A549 (cell line): Measurements from ENCODE around the gene ERN2.

Source experiments
- CBX8 ChIP-seq: fragments of 200-600 bp; sonication (generic); IDR thresholded peaks from 2 replicates; pipeline ENCODE4 v1.6.1; 2016
- CHD2 ChIP-seq: fragments of 150-350 bp; IDR thresholded peaks from 2 replicates; pipeline ENCODE4 v1.6.1; 2014; ENCODE audit warnings: low read length; ENCODE audit not compliant: partially characterized antibody
- NR3C1 ChIP-seq: fragments of >200 bp; sonication (Bioruptor Twin); formaldehyde crosslinking; IDR thresholded peaks from 3 replicates; pipeline ENCODE4 v1.6.1; 2017
- POLR2A ChIP-seq: IDR thresholded peaks from 2 replicates; pipeline ENCODE4 v1.6.1; 2012; ENCODE audit warnings: mild to moderate bottlenecking, low read length
- TFCP2L1 ChIP-seq: fragments of 250-450 bp; sonication (Bioruptor Pico); IDR thresholded peaks from 2 replicates; pipeline ENCODE4 v1.5.0; 2021; ENCODE audit warnings: mild to moderate bottlenecking
- TF ChIP-seq, protein P1 (sequence below): fragments of >200 bp; sonication (Bioruptor Twin); formaldehyde crosslinking; IDR thresholded peaks from 3 replicates; pipeline ENCODE4 v1.5.1; 2016

DNA sequence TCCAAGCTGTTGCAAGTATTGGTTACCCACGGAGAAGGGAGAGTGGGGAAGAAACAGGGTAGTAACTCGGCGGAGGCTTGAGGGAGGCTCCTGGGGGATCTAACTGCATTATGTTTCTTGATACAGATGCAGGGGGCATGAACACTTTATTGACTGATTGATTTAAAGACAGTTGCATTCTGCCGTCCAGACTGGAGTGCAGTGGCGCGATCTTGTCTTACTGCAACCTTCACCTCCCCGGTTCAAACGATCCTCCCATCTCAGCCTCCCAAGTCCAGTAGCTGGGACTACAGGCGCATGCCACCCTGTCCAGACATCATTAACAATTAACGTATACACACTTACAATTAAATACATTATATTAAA is 15.1 kb upstream of the ERN2 start:
- TF ChIP-seq, protein P1, sequence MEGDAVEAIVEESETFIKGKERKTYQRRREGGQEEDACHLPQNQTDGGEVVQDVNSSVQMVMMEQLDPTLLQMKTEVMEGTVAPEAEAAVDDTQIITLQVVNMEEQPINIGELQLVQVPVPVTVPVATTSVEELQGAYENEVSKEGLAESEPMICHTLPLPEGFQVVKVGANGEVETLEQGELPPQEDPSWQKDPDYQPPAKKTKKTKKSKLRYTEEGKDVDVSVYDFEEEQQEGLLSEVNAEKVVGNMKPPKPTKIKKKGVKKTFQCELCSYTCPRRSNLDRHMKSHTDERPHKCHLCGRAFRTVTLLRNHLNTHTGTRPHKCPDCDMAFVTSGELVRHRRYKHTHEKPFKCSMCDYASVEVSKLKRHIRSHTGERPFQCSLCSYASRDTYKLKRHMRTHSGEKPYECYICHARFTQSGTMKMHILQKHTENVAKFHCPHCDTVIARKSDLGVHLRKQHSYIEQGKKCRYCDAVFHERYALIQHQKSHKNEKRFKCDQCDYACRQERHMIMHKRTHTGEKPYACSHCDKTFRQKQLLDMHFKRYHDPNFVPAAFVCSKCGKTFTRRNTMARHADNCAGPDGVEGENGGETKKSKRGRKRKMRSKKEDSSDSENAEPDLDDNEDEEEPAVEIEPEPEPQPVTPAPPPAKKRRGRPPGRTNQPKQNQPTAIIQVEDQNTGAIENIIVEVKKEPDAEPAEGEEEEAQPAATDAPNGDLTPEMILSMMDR, result no peak; the same call in none of the 3 replicates
- TF ChIP-seq NR3C1, result no peak
- no peak for TF ChIP-seq TFCP2L1 (CRISPR knock-in tag)
- no peak for TF ChIP-seq CHD2
- no peak for TF ChIP-seq POLR2A
- TF ChIP-seq CBX8, result no peak
